Embryonic facial prominence (tissue), 1 donor: ENCODE data around the gene RASEF.
"Not testable (repeated sequence)": the region's sequence is repeated elsewhere in the genome, so short reads cannot be mapped to it uniquely, and the experiment has no call there.

Source experiments
- DNase-seq: peaks from one replicate; pipeline ENCODE4 v3.0.0-alpha.2; 2016; ENCODE audit errors: extremely low spot score

The RASEF gene

GRCh38 chr9:83062651-83063527 lies at the start of gene RASEF:
Gene RASEF (minus strand): TSS chr9:83063142. CDS start chr9:83062867, 275 bp downstream.
- no peak for DNase-seq

- DNase-seq: no peak
Observed at GRCh38 chr9:83111169-83111568, 48.2 kb upstream of the RASEF start.

DNA sequence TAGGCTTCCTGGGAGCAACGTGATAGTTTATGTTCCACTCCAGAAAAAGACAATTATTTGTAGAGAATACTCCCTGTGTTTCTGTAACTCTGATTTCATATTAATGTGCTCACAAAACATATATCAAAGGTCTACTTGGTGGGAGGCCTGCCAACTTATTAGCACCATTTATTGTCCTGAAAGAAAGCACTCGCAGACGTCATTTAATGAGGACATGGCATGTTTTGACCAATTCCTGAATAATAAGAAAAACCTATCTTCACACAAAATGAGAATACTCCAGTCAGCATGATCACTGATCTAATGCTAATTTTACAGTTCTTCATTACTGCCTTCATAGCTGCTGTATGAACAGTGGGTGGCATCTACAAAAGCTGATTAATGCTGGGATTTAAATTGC lies 46.4 kb upstream of the RASEF start:
- DNase-seq: no peak

DNA sequence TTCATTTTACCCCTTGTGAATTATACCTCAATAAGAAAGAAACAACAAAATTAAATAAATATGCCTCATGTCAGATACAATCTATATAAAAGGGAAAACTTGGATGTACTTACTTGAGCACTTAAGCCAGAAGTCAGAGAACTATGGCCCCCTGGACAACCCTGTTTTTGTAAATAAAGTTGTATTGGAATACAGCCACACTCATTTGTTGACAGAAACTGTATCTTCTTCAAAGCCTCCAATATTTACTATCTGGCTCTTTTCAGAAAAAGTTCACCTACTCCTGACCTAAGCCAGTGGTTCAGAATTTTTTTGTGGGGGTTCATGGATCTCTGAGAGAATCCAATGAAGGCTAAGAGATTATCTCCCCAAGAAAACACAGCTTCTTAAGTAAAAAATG lies 45.3 kb upstream of the RASEF start:
- no peak for DNase-seq

GRCh38 chr9:83106772-83107171 lies 43.8 kb upstream of the RASEF start:
- no peak for DNase-seq

- no peak for DNase-seq
Observed at GRCh38 chr9:83106263-83106662, 43.3 kb upstream of the RASEF start.

DNA sequence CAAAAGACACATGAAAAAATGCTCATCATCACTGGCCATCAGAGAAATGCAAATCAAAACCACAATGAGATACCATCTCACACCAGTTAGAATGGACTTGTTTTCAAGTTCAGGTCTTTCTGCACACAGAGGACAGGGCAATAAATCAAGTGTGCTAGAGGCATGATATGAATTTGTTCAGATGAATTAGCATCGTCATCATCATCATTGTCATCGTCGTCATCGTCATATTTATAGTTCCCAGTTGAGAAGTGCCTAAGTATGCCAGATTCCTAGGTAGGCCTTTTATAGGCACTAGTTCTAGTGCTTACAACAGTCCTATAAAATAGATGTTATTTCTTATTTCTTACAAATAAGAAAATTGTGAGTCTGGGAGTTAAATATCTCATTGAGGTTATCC lies 34.7 kb upstream of the RASEF start:
- DNase-seq: no peak

- DNase-seq: not testable (repeated sequence)
Observed at GRCh38 chr9:83093311-83093710, 30.4 kb upstream of the RASEF start.

DNA sequence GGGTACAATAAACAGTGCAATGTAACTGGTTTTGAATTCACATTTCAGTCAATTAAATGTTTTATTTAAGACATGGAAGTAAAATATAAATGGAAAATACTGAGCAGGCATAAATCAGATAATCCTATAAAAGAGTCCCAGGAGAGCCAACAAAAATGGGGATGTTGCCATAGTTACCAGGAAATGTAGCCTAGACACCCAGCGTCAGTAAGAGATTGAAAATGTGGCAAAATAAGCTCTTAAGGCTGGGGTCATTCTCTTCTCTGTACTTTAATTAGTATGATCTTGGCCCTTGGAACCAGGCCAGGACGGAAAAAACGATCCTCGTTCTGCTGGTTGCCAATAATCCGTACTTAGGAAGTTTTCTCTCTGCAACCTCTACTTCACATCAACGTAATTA lies 18.9 kb upstream of the RASEF start:
- DNase-seq: no peak

DNA sequence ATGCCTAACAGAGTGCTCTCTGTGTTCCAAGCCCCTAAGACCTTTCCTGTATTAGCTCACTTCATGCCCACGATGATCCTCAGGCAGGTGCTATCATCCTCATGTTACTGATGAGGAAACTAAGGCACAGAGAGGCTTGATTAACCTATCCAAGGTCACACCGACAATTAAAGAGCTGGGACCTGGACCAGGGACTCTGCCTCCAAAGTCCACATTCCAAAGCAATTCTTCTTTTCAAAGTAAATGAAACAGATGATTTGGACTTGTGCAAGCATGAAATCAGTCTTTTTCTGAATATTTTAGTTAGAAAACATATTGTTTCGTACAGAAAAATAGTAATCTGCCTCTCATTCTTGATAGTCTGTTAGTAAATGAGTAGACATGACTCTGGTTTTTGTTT lies 18.1 kb upstream of the RASEF start:
- DNase-seq: no peak

- DNase-seq: not testable (repeated sequence)
Observed at GRCh38 chr9:83075932-83076331, 13.0 kb upstream of the RASEF start.

DNA sequence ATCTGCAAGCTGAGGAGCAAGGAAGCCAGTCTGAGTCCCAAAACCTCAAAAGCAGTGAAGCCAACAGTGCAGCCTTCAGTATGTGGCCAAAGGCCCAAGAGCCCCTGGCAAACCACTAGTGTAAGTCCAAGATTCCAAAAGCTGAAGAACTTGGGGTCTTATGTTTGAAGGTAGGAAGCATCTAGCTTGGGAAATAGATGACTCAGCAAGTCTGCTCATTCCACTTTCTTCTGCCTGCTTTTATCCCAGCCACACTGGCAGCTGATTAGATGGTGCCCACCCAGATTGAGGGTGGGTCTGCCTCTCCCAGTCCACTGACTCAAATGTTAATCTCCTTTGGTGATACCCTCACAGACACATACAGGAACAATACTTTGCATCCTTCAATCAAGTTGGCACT lies 9.6 kb upstream of the RASEF start:
- not testable (repeated sequence) for DNase-seq

GRCh38 chr9:83071626-83072025 lies 8.7 kb upstream of the RASEF start:
- no peak for DNase-seq

DNA sequence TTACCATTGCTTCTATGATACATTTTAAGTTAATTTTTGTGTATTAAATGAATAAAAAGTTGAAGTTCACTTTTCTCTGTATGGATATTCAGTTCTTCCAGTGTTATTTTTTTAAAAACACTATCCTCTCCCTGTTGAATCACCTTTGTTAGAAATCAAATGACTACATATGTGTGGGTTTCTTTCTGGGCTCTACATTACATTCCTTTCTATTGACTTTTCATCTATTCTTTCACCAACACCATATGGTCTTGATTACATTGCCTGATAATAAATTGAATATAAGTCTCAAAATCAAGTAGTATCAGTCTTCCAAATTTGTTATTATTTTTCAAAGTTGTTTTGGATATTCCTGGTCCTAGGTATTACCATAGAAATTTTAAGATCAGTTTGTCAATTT lies 7.3 kb upstream of the RASEF start:
- DNase-seq: no peak

GRCh38 chr9:83069651-83070050 lies 6.7 kb upstream of the RASEF start:
- no peak for DNase-seq

DNA sequence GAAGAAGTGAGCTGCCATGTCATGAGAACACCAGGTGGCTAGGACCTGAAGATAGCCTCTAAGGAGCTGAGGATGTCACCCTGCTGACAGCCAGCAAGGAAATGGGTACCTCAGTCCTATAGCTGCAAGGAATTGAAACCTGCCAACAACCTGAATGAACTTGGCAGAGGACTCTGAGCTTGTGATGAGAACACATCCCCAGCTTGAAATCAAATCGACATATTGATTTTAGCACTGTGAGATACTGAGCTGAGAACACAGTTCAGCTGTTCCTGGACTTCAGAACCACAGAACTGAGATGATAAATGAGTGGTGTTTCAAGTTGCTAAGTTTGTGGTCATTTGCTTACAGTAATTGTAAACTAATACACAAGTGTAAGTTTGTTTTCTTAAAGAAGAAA lies 5.5 kb upstream of the RASEF start:
- no peak for DNase-seq

GRCh38 chr9:83067579-83067978 lies 4.6 kb upstream of the RASEF start:
- no peak for DNase-seq

DNA sequence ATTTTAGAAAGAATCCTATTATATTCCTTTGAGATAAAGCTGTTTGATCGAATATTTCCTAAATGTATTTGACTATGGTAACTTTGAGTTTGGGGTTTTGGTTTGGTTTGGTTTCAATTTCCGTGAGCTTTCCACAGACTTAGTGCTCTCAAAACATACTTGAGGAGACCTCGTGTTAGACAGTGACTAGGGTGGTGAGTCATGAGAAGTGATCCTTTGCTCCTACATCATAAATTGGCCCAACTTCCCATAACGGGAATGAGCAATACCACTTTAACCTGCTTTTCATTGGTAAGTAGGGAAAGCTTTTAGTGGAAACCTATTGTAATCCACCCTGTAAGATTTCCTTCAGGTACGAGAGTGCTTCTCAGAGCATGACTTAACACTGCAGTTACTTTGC lies 3.8 kb upstream of the RASEF start:
- DNase-seq: no peak

- DNase-seq: no peak
Observed at GRCh38 chr9:83065233-83065632, 2.3 kb upstream of the RASEF start.

DNA sequence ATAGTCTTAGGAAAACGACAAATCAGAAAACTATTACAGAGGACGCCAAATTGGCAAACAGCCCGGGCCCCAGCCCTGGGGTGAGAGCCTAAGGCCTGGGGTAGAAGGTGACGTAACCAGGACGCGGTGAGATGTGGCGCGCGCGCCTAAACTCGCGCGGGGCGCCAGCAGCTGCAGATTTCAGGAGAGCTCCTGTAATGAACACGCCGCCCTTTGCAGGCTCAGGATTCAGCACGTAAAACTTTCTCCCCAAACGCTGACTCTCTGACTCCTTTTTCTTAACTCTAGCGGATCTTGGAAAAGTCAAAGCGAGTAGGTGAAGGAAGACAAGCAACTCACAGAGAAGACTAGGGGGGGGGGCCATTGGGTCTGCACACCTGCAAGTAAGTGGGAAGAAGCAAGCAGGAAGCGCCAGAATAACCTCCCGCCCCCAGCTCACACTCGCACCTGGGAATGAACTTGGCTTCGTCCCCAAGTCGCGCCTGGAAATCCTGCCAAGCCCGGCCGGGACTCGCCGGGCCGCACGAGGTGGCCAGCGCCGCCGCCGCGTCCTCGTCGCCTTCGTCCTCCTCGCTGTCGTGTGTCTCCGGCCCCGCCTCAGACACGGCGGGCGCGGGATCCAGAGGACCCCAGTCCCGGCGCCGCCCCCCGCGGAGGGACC lies 822 bp downstream of the RASEF start:
- no peak for DNase-seq

GRCh38 chr9:83061036-83061435 lies 1.9 kb downstream of the RASEF start:
- DNase-seq: no peak

DNA sequence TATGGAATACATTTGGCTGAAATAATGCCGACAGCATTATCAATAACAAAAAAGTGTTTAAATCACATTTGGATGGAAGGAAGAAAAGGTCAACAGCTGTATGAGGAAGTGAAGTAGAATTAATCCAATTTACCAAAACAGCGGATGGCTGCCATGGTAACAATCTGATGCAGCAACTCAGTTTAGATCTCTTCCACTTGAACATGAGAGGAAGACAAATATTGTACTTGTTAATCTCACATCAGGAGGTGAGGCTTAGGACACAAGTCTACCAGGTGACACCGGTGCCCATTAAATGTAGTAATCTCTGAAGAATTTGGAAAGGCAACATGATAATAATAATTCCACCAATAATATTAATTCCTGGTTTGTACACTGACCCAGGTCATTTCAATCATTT lies 2.4 kb downstream of the RASEF start:
- DNase-seq: no peak

- no peak for DNase-seq
Observed at GRCh38 chr9:83059417-83059816, 3.5 kb downstream of the RASEF start.
